Left hindlimb (tissue), 1 donor: Measurements from ENCODE around the gene ATG101.
"Not testable (repeated sequence)": the region's sequence is repeated elsewhere in the genome, so short reads cannot be mapped to it uniquely, and the experiment has no call there.

Experiments used
- DNase-seq: peaks from one replicate; pipeline ENCODE4 v3.0.0-alpha.2; 2018

Gene ATG101

GRCh38 chr12:52080403-52081251, 10.8 kb downstream of the ATG101 start:
- DNase-seq, result no peak

- no peak for DNase-seq
Observed at GRCh38 chr12:52081263-52081733, 11.5 kb downstream of the ATG101 start.

DNA sequence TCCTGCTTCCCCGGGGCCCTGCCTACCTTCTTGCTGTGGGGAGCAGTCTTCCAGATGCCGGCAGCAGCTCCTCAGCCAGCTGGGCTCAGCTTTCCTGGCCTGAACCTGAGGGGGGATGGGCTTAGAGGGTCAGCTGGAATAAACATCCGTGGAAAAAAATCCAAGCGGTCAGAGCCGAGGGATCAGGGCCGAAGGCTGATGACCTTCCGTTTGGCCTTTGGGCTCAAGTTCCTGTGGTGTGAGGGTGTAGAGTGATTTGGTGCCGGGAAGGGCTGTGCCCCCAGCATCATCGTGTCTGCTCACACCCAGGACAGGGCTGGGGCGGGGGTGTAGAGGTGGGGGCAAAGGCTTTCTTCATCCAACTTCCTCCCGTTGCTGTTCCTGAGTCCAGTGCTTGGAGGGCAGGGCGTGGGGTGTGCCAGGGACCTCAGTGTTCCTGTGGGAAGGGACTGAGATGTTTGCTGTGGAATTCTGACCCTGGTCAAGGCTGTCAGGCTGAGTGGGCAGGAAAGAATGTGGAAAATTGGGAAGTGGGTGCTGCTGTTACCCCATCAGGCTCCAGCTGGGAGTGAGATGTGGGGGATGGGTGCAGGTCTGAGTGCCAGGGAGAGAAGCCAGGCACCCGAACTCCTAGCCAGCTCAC, 12.4 kb downstream of the ATG101 start:
- DNase-seq, result no peak

GRCh38 chr12:52082669-52082987, 12.8 kb downstream of the ATG101 start:
- DNase-seq, result no peak

DNA sequence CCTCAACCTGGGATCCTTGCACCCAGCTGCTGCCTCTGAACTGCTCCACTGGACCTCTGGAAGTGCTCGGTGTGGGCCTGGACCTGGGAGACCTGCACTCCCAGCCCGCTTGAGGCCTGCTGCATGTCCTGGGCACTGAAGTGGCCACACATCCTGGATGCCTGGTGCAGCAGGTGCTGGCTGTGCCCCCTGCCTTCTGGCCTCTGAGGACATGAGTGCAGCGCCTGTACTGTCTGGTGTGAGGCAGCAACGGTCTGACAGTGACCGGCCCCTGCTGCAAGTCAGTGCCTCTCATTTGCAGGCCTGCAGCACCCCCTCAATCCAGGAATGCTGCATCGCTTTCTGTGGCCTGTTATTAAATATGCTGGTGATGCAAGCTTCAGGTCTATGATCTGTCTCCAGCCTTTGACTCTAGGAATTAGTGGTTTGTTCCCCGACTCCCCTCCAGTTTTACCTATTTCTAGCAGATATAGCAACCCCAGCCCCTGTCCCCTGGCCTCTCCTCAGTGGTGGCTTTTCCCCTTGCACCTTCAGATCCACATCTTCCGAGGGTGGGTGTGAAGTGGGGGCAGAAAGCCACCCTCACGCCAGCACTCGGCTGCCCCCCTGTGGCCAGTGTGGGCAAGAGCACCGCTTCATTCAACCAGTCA, 13.3 kb downstream of the ATG101 start:
- DNase-seq, result peak; percentile 77

- no peak for DNase-seq
Observed at GRCh38 chr12:52083638-52083996, 13.8 kb downstream of the ATG101 start.

GRCh38 chr12:52084491-52085231, 14.9 kb downstream of the ATG101 start:
- no peak for DNase-seq

GRCh38 chr12:52085682-52086180, 16.0 kb downstream of the ATG101 start:
- no peak for DNase-seq

- no peak for DNase-seq
Observed at GRCh38 chr12:52086366-52086765, 16.6 kb downstream of the ATG101 start.

DNA sequence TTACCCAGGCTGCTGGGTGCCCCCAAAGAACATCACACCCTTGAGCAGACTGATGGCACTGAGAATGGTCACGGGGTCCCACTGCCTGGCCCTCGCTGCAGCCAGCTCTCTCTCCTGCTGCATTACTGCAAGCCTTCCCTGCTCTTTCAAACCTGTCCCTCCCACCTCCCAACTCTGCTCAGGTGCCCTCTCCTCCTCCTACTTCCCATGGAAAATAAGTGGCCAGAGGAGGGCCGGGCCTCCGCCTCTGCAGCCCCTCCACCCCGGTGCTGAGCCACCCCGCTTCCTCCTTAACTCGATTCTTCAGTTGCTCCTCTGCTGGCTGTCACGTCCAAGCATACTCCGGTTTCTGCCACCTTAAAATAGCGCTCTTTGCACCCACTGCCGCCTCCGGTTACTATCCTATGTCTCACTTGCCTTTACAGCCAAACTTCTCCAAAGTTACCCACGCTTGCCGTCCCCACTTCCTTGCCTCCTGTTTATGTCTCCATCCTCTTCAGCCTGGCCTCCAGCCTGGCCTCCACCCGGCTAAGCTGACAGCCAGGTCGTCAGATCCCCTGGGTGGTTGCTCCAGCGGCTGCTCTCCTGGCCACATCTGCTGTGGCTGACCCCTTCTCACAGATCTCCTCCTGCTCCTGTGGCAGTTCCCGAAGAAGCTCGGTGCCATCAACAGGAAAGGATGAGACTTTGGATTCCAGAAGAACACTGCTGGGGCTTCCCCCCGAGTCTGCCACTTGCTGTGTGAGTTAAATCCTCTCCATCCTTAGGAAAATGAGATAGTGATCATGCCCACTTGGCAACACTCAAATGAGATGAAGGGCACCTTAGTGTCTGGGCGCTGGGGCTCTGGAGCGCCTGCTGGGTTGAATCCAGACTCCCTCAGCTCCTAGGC, 17.4 kb downstream of the ATG101 start:
- DNase-seq, result no peak

GRCh38 chr12:52087961-52088820, 18.4 kb downstream of the ATG101 start:
- no peak for DNase-seq

DNA sequence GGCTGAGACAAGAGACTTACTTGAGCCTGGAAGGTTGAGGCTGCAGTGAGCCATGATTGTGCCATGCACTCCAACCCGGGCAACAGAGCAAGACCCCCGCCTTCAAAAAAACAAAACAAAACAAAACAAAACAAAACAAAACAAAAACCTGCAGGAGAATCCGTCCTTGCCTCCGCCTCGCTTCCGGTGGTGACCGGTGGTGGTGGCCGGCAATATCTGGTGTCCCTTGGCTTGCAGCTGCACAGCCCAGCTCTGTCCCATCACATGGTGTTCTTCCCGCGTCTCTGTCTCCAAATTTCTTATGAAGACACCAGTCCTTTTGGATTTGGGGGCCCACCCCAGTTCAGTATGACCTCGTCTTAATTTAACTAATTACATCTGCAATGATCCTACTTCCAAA, 19.7 kb downstream of the ATG101 start:
- no peak for DNase-seq

GRCh38 chr12:52090291-52090690, 20.5 kb downstream of the ATG101 start:
- DNase-seq, result no peak

GRCh38 chr12:52091061-52091460, 21.3 kb downstream of the ATG101 start:
- no peak for DNase-seq

- DNase-seq, result no peak
Observed at GRCh38 chr12:52091869-52092268, 22.1 kb downstream of the ATG101 start.

GRCh38 chr12:52093346-52093745, 23.6 kb downstream of the ATG101 start:
- DNase-seq, result no peak

GRCh38 chr12:52096332-52097044, 26.7 kb downstream of the ATG101 start:
- no peak for DNase-seq

GRCh38 chr12:52097045-52097666, 27.4 kb downstream of the ATG101 start:
- DNase-seq, result no peak

GRCh38 chr12:52104431-52105089, 34.8 kb downstream of the ATG101 start:
- DNase-seq, result not testable (repeated sequence)
